ENCODE results near the gene GATAD2A.

GRCh38 chr19:19426799-19427198 is 21.3 kb downstream of the GATAD2A start:
- TF ChIP-seq YY1 (IDR thresholded peaks at IDR 0.05; ENCODE audit: insufficient read depth, insufficient read length) = no peak
- no peak for TF ChIP-seq SUZ12 (IDR thresholded peaks at IDR 0.05; ENCODE audit: extremely low read depth, insufficient read depth, insufficient read length)
- TF ChIP-seq ZNF274 (IDR thresholded peaks at IDR 0.05; ENCODE audit: low read depth, low read length) = no peak

All from NT2/D1 (cell line).